ENCODE results near the gene ANKRD34B.

The ANKRD34B gene

DNA sequence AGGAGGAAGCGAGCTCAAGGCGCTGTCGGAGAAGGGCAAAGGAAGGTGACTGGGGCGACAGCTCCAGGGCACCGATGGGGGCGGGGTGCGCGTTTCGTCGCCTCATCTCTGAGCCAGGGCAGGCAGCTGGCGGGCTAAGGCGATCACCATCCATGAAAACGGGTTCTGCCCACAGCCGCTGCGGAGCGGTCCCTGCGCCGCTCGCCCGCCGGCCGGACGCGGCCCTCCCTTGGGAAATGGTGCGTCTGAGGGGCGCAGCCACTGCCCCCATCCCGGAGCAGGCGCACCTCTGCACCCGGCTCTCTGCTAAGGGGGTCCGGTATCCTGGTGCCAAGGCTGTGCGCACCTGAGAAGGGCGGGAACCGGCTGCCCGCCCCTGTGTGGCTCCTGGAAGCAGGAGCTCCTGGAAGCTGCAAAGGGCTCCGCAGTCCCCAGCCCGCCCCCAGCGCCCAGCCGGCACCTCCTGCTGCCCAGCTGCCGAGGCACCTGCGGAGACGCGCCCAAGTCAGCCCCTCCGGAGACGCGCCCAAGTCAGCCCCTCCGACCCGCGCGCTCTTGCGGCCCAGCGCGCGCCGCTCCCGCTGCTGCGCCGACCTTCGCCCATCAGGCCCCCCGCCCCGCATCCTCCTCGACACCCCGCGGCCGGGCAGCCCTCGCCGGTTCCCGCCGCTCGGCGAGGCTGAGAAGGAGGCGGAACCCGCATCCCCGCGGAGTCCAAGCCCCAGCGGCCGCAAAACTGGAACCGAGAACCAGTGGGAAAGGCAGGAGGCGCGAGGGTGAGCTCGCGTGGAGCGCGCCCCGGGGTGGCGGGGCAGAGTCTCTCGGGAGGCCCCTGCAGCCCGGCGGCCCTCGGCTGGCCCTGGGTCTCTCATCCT, 757 bp downstream of the ANKRD34B start:
- DNase-seq (ENCODE audit: low read depth in 3 of 3): no peak

DNA sequence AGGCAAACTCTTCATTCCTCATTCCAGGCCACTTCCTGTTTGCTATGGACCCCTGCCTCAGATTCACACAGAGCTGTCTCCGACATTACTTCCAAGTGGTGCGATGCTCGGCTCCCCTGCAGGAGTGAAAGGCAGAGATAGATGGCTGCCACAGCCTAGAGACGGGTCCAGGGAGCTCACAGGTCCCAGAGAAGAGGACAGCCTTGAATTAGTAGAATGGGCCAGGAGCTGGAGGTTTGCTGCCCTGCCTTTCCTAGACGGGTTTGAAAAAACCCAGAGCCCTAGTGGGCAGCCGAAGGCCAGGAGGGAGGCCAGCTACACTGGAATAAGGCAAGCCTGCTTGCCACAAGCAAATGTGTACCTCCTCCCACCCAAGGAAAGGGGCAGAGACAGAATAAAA, 1.8 kb downstream of the ANKRD34B start:
- no peak for DNase-seq (ENCODE audit: low read depth in 3 of 3)

DNA sequence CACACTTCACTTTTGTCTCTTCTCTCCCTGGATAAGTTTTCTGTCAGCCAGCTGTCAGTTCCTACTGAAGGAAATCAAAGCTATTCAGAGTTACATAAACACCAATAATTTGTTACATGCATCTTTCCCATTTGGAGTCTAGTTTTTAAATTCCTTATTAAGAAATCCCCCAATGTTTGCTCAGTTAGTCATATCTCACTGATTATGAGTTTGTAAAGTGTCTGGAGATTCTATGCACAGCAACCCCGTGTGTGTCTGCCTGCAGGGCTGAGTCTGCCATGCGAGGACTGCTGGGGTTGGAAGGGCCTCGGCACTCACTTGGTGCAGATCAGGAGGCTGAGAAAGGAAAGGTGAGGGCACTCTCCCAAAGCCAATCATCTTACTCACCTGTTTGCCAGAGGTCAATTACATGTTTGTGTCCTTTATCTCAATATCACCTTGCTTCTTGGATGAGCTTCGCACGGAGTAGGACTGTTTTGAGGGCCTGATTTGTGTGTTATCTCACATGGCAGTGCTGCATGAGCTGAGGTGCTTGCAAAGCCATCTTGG, 3.3 kb downstream of the ANKRD34B start:
- no peak for DNase-seq (ENCODE audit: low read depth in 3 of 3)

DNA sequence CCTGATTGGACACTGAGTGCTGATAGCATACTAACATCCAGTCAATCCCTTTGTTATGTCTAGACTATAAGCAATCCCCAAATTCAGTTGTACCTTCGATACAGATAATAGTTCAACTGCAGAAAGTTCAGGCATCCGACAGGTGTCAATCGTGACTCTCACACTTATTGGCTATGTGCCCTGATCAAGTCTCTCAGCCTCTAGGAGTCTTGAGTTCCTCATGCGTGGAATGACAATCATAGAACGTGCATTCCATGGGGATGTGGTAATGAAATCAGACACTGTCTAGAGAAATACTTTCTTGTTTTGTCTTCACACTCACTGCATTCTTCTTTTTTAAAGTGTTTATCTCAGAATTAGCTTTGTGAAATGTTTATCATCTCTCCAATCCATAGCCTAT, 4.8 kb downstream of the ANKRD34B start:
- DNase-seq (ENCODE audit: low read depth in 3 of 3): no peak

DNA sequence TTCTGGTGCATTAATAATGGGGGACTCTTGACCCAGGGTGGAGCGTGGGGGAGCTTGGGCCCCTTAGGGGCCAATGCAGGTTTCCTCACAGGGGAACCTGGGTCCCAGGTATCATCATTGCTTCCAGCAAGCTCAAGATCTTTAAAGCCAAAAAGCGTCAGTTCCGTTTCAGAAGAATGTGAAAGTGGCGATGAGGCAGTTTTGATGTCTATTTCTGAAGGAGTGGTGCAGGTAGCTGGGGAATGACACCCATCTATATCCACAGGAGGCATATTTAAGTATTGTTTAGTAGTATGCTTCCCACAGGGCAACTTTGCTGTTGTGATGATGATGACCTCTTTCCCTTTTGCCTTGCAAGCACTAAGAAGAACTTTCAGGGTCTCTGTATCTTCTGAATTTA, 10.8 kb downstream of the ANKRD34B start:
- DNase-seq (ENCODE audit: low read depth in 3 of 3): no peak

DNA sequence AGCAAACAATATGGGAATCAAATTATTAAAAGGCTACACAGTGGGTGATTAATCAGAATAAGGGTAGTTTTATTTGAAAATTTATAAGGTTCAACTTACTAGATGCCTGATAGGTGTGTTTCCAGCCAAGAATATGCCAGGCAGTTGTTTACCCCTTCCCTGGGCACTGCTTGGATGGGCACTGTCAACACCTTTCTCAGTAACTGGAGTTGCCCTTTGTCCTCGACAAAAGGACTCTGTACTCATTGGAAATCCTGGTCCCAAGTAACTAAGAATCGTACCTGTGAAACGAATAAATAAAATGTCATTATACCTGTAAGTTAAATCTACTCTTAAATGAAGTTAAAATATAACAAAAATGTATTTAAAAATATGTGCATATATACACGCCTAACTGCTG, 15.0 kb downstream of the ANKRD34B start:
- no peak for DNase-seq (ENCODE audit: low read depth in 3 of 3)

DNA sequence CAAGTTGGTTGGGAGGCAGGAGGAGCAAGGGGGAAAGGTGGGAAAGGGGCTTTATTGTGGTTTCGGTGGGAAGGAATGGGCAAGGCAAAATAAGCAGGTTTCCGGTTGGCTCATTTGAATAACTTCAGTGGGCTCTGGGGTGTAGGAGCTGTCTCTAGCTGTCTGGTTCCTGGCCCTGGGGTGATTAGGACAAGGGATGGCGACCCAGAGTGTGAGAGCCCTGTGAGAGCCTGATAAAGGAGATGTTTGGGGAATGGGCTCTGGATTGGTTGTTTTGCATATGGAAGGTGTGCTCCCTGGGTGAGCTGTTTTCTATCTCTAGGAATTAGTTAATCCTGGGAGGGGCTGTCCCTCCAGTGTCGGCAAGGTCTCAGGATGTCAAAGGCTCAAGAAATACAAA, 15.4 kb downstream of the ANKRD34B start:
- DNase-seq (ENCODE audit: low read depth in 3 of 3): no peak

DNA sequence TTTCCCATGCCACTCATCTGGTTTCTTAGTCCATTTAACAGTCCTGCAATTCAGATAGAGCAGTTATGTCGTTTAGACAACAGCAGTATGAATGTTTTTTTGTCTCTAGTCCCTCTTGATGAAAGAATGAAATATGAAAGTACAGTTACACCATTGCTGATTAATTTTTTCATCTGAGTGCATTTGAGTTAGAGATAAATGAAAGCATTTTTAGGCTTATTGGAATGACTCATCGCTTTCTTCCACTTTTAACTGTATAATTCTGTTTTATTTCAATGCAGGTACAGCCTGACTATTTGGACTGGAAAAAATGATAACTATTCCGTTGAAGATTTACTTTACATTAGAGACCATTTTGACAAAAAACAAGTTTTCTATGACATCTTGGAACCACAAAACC, 28.7 kb downstream of the ANKRD34B start:
- DNase-seq (ENCODE audit: low read depth in 3 of 3): no peak

DNA sequence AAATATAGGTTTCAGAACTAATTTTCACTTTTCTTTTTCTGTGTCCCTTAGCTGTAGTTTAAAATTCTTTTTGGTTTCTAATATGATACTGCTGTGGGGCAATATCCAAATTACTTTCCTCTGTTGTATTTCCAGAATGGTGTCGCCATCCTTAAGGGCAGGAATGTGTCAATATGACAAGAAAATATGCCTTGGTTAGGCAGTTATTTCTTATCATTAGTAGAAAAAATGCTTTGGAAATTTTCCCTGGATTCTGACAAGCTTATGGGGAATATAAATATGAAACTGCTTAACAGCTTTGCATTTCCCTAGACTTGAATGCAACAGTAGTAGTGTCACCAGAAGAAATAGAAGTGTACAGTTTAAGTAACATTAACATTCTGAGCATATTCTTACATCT, 29.4 kb downstream of the ANKRD34B start:
- DNase-seq (ENCODE audit: low read depth in 3 of 3): no peak

DNA sequence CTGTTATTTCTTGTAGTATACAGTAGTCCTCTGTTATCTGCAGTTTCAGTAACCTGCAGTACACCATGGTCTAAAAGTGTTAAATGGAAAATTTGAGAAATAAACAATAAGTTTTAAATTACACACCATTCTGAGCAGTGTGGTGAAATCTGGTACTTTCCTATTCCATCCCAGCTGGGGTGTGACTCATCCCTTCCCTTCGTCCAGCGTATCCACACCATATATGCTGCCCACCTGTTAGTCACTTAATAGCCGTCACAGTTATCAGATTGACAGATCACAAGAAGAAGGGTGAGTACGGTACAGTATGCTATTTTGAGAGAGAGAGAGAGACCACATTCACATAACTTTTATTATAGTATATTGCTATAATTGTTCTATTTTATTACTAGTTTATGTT, 53.3 kb downstream of the ANKRD34B start:
- DNase-seq (ENCODE audit: low read depth in 3 of 3): no peak

DNA sequence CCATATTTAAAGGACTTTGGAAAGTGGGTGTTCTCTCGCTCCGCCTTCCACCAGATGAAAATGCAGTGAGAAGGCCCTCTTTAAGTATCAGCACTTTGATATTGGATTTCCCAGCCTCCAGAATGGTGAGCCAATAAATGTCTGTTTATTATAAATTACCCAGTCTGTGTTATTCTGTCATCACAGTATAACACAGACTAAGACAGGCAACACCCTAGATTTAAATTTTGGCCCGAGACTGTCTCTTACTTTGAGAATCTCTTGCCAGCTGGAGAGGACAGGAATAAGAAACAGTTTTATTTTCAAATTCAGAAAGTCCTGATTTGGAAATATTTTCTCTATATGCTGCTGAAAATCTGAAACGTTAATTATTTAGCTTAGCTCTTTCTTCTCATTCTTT, 60.7 kb downstream of the ANKRD34B start:
- no peak for DNase-seq (ENCODE audit: low read depth in 3 of 3)

DNA sequence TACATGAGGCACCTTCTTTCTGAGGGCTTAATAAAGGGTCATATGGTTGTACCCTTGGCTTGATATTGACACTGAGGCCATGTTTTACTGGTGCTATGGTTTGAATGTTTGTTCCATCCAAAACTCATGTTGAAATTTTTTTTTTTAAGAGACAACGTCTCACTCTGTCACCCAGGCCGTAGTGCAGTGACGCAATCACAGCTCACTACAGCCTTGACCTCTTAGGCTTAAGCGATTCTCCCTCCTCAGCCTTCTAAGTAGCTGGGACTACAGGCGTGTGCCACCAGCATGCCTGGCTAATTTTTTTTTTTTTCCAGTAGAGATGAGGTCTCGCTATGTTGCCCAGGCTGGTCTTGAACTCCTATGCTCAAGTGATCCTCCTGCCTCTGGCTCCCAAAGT, 61.2 kb downstream of the ANKRD34B start:
- no peak for DNase-seq (ENCODE audit: low read depth in 3 of 3)

DNA sequence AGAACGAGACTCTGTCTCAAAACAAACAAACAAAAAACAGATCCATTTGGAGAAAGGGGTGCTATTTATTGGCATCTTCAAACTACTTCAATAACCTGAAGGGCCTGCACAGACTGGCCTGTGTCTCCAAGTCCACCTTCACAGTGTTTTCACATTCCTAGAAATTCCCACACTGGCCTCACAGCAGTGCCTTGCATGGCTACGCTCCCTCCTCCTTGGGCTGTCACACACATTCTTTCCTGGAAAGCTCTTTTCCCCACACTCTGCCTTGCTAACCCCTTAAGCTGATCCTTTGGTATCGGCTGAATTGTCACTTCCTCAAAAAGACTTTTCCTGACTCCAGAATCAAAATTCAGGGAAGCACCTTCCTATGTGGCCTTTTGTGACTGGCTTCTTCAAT, 62.4 kb downstream of the ANKRD34B start:
- no peak for DNase-seq (ENCODE audit: low read depth in 3 of 3)
